ENCODE results near the gene DTX1. TPM values are rescaled to one million over a fixed set of nuclear protein-coding genes. Genes with fewer than 3 reads are reported as not detected.

The DTX1 gene
- 0.42 to 0.82 TPM (median 0.57 TPM) in 5 replicates for total RNA-seq (2022; extraction: Qiagen RNA extraction; ENCODE audit: low read depth)

DNA sequence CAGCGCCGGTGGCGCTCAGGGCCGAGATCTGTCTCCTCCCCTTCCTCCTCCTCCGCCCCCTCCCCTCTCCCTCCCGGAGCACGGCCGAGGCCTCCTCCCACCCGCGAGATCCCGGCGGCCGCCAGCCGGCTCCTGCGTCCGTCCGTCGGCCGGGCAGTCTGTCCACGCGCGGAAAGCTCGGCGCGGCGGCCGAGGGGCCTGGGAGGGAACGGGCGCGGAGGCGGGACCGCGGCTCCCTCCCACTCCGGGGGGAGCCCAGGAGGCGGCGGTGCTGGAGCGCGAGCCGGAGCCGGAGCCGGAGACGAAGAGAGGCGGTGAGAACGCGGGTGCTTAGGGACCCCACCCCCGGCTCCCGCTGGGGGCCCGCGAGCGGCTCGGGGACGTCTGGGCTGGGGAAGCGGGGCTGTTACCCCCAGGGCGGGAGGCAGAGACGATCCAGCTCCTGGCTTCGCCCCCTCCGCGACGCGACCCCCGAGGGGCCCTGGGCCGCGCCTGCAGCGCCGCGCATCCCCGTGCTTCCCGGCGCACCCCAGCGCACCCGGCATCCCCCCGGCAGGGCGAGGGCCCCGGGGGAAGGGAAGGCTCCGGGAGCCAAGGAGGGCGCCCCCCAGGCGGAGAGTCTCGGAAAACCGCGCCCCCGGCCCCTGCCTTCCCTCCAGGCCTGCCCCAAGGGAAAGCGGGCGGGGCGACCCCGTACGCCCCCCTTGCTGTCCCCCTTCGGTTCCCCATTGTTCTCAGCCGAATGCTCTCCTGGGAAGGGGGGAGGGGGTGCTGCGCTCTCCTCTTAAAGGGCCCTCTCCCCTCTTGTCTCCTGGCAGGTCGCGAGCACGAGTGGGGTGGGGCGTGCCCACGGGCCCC, at the start of gene DTX1:
Gene DTX1, plus strand, starts transcription at position 100 of the 858 bp plus-strand sequence. CDS start 1,463 bp downstream, outside the sequence.

DNA sequence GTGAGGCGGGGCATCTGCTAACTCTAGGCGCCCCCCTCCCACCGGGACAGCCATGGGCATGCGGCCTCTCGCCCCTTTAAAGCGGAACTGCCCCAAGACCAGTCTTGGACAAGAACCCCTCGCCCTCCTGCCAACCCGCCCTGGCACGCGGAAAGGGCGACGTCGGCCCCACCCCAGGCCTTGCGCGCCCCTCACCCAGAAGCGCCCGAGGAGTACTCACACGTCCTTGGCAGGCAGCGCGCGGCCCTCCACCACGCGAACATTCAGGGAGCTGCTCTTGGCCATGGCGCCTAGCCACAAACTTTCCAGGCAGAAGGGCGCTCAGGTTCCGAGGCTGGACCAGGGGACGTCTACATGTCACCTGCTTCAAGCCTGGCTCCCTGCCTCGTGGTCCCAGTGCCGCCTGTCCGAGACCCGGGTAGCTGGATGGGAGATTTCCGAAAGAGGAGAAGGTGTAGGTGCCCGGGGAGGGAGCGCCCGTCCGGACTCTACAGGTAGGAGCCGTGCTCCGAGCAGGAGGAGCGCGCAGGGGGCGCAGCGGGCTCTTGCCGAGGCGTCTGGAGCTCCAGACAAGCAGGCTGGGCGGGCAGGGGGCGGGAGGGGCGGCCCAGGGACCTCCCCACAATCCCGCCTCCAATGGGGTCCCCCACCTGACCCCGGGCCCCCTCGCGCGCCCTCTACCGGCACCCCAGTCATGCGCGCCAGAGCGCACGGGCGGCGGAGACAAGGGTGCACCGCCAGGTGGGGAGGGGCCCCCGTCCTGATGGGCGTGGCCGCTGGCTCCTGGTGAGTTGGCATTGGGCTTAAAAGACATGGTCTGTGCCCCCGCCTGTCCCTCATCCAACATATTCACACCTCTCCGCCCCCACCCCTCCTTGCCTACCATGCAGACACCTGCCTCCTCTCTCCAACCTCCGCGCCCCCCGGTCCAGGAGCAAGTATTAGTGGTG, 78.9 kb downstream of the DTX1 start, which contains the start of gene RASAL1:
Gene RASAL1, minus strand, starts transcription at position 584 of the 950 bp plus-strand sequence. Its CDS starts 299 bp downstream, at position 285.

Other genes with a start within 250 kb of the DTX1 start
- gene OAS1, start 149.8 kb upstream of the DTX1 start, total RNA-seq (2022; extraction: Qiagen RNA extraction; ENCODE audit: low read depth), result 59.6 to 92.3 TPM (median 83.6 TPM) in 5 replicates
- gene OAS3, start 118.3 kb upstream of the DTX1 start, total RNA-seq (2022; extraction: Qiagen RNA extraction; ENCODE audit: low read depth), result 23.1 to 33.3 TPM (median 29.4 TPM) in 5 replicates
- gene OAS2, start 78.2 kb upstream of the DTX1 start, total RNA-seq (2022; extraction: Qiagen RNA extraction; ENCODE audit: low read depth), result 0.15 to 0.77 TPM (median 0.16 TPM) in 5 replicates
- gene RASAL1, start 79.0 kb downstream of the DTX1 start, total RNA-seq (2022; extraction: Qiagen RNA extraction; ENCODE audit: low read depth), result 0.27 to 0.55 TPM (median 0.29 TPM) in 5 replicates
- 0.10 TPM in 2 of 5 replicates, not detected in the others for gene CFAP73, start 93.0 kb downstream of the DTX1 start, total RNA-seq (2022; extraction: Qiagen RNA extraction; ENCODE audit: low read depth)
- gene DDX54, start 128.7 kb downstream of the DTX1 start, total RNA-seq (2022; extraction: Qiagen RNA extraction; ENCODE audit: low read depth), result 48.5 to 93.6 TPM (median 79.2 TPM) in 5 replicates
- gene RITA1, start 129.0 kb downstream of the DTX1 start, total RNA-seq (2022; extraction: Qiagen RNA extraction; ENCODE audit: low read depth), result 25.5 to 37.6 TPM (median 36.6 TPM) in 5 replicates
- gene TPCN1, start 164.7 kb downstream of the DTX1 start, total RNA-seq (2022; extraction: Qiagen RNA extraction; ENCODE audit: low read depth), result 15.4 to 21.1 TPM (median 20.1 TPM) in 5 replicates

Data from A549 treated with RU486 at 1 μM for 4 hours (cell line).